Right lung (tissue), 5 donors: ENCODE data around the gene DPEP2. TPM values are rescaled to one million over a fixed set of nuclear protein-coding genes. Genes with fewer than 3 reads are reported as not detected.
"Not testable (repeated sequence)": the region's sequence is repeated elsewhere in the genome, so short reads cannot be mapped to it uniquely, and the experiment has no call there.

Experiments
- DNase-seq, 2 donors: peaks; one replicate each; pipeline ENCODE4 v3.0.0-alpha.2; 2013
- polyA plus RNA-seq, 5 donors: library from polyadenylated mRNA; unstranded; fragments of 120-200 nt; gene quantifications; one replicate each; pipeline versions ENCODE4 v1.2.1 to v1.2.3, GENCODE V29; 2013; ENCODE audit warnings: inconsistent platforms in 1 of 5, low replicate concordance in 1 of 5; ENCODE audit not compliant: insufficient read length in 5 of 5, insufficient read depth in 1 of 5

DPEP2 gene
- polyA plus RNA-seq, 5 donors: 1.9 to 3.0 (median 2.3) TPM

- no peak for DNase-seq
Observed at GRCh38 chr16:67939507-67940445, 59.5 kb downstream of the DPEP2 start.

GRCh38 chr16:67937713-67938112 lies 61.6 kb downstream of the DPEP2 start:
- not testable (repeated sequence) for DNase-seq

Other genes starting within 250 kb of the DPEP2 start
- 10 to 100 TPM; 27.8 to 48.2 (median 36.8) TPM for gene RANBP10, start 192.9 kb downstream of the DPEP2 start, polyA plus RNA-seq
- gene TSNAXIP1, start 192.6 kb downstream of the DPEP2 start, polyA plus RNA-seq: 1 to 10 TPM; 4.8 to 7.4 (median 6.6) TPM
- 10 to 100 TPM; 23.9 to 34.0 (median 28.5) TPM for gene THAP11, start 157.2 kb downstream of the DPEP2 start, polyA plus RNA-seq
- gene NUTF2, start 152.6 kb downstream of the DPEP2 start, polyA plus RNA-seq: 100 to 1,000 TPM; 106 to 132 (median 111) TPM
- 10 to 100 TPM; 46.6 to 63.5 (median 55.7) TPM for gene CENPT, start 151.8 kb downstream of the DPEP2 start, polyA plus RNA-seq
- gene EDC4, start 126.4 kb downstream of the DPEP2 start, polyA plus RNA-seq: 10 to 100 TPM; 57.8 to 86.4 (median 78.3) TPM
- 1 to 10 TPM in 4 of 5 donors, under 1 TPM in 1; 0.60 to 3.5 (median 2.2) TPM for gene NRN1L, start 114.6 kb downstream of the DPEP2 start, polyA plus RNA-seq
- gene PSKH1, start 106.2 kb downstream of the DPEP2 start, polyA plus RNA-seq: 10 to 100 TPM; 21.5 to 33.5 (median 25.7) TPM
- 1 to 10 TPM; 2.9 to 7.5 (median 3.8) TPM for gene CTRL, start 67.6 kb downstream of the DPEP2 start, polyA plus RNA-seq
- 10 to 100 TPM; 20.6 to 39.0 (median 27.0) TPM for gene PSMB10, start 62.6 kb downstream of the DPEP2 start, polyA plus RNA-seq
- gene LCAT, start 55.4 kb downstream of the DPEP2 start, polyA plus RNA-seq: 10 to 100 TPM; 19.7 to 31.4 (median 27.9) TPM
- gene SLC12A4, start 30.8 kb downstream of the DPEP2 start, polyA plus RNA-seq: 10 to 100 TPM; 36.1 to 53.9 (median 47.5) TPM
- under 1 TPM in 1 of 5 donors, not detected in 4; 0.05 TPM for gene DPEP3, start 19.0 kb downstream of the DPEP2 start, polyA plus RNA-seq
- not detected for gene DPEP2NB, start 16.4 kb upstream of the DPEP2 start, polyA plus RNA-seq
- 1 to 10 TPM; 5.1 to 7.6 (median 6.8) TPM for gene DDX28, start 23.7 kb upstream of the DPEP2 start, polyA plus RNA-seq
- 10 to 100 TPM; 13.8 to 17.9 (median 14.4) TPM for gene DUS2, start 23.8 kb upstream of the DPEP2 start, polyA plus RNA-seq
- gene NFATC3, start 85.9 kb upstream of the DPEP2 start, polyA plus RNA-seq: 10 to 100 TPM; 29.8 to 42.9 (median 40.5) TPM
- 10 to 100 TPM; 42.5 to 64.9 (median 49.6) TPM for gene ESRP2, start 236.6 kb upstream of the DPEP2 start, polyA plus RNA-seq
- gene PLA2G15, start 245.9 kb upstream of the DPEP2 start, polyA plus RNA-seq: 10 to 100 TPM; 10.0 to 14.0 (median 11.0) TPM